ENCODE data around the gene TMEM186.
"Not testable (repeated sequence)": the region's sequence is repeated elsewhere in the genome, so short reads cannot be mapped to it uniquely, and the experiment has no call there.

TMEM186 gene

GRCh38 chr16:8808613-8809353 is 11.3 kb upstream of the TMEM186 start:
- DNase-seq, result no peak

- DNase-seq, result no peak
Measured at GRCh38 chr16:8808009-8808408, 10.6 kb upstream of the TMEM186 start.

GRCh38 chr16:8807189-8807588 is 9.8 kb upstream of the TMEM186 start:
- DNase-seq, result no peak

- DNase-seq, result no peak
Measured at GRCh38 chr16:8806272-8806983, 9.0 kb upstream of the TMEM186 start.

- DNase-seq, result no peak
Measured at GRCh38 chr16:8804313-8804712, 6.9 kb upstream of the TMEM186 start.

GRCh38 chr16:8803733-8804132 is 6.3 kb upstream of the TMEM186 start:
- DNase-seq, result not testable (repeated sequence)

- DNase-seq, result no peak
Measured at GRCh38 chr16:8801701-8802100, 4.3 kb upstream of the TMEM186 start.

GRCh38 chr16:8798535-8799157 is 1.2 kb upstream of the TMEM186 start:
- no peak for DNase-seq

- DNase-seq, result no peak
Measured at GRCh38 chr16:8798174-8798527, 712 bp upstream of the TMEM186 start.

GRCh38 chr16:8796469-8797363 is 723 bp downstream of the TMEM186 start:
- DNase-seq, result no peak

GRCh38 chr16:8795818-8796217 is 1.6 kb downstream of the TMEM186 start:
- DNase-seq, result no peak

GRCh38 chr16:8795091-8795490 is 2.3 kb downstream of the TMEM186 start:
- DNase-seq, result no peak

GRCh38 chr16:8788578-8789172 is 8.8 kb downstream of the TMEM186 start:
- DNase-seq, result no peak

GRCh38 chr16:8786316-8786715 is 11.1 kb downstream of the TMEM186 start:
- DNase-seq, result not testable (repeated sequence)

GRCh38 chr16:8785408-8785807 is 12.0 kb downstream of the TMEM186 start:
- no peak for DNase-seq

GRCh38 chr16:8782673-8783072 is 14.8 kb downstream of the TMEM186 start:
- DNase-seq, result no peak

- no peak for DNase-seq
Measured at GRCh38 chr16:8781797-8782196, 15.6 kb downstream of the TMEM186 start.

- no peak for DNase-seq
Measured at GRCh38 chr16:8777217-8777616, 20.2 kb downstream of the TMEM186 start.

- no peak for DNase-seq
Measured at GRCh38 chr16:8776129-8776584, 21.3 kb downstream of the TMEM186 start.

- DNase-seq, result no peak
Measured at GRCh38 chr16:8775359-8775758, 22.1 kb downstream of the TMEM186 start.

GRCh38 chr16:8774208-8774607 is 23.2 kb downstream of the TMEM186 start:
- no peak for DNase-seq

GRCh38 chr16:8773537-8773936 is 23.9 kb downstream of the TMEM186 start:
- DNase-seq, result no peak

- DNase-seq, result no peak
Measured at GRCh38 chr16:8768692-8769091, 28.7 kb downstream of the TMEM186 start.

All from NCI-H1105 treated with DMSO at 0.1 percent for 48 hours (cell line).